Gastroesophageal sphincter (tissue), 4 donors: ENCODE measurements around the gene COPS7A. TPM values are rescaled to one million over a fixed set of nuclear protein-coding genes. Genes with fewer than 3 reads are reported as not detected.

Source experiments
- ATAC-seq: fragments of 150-250 bp; one replicate; pipeline ENCODE4 v1.9.1; 2016; ENCODE audit warnings: mild to moderate bottlenecking, moderate library complexity
- H3K27ac ChIP-seq, 4 donors: fragments of 200-600 bp; sonication (generic) in 3 of 4; 1 replicate in 3 of 4; 2 replicates in 1 of 4; pipeline ENCODE4 v1.5.1; 2016 to 2019
- H3K27me3 ChIP-seq: fragments of 200-600 bp; sonication (generic); one replicate; pipeline ENCODE4 v1.5.1; 2019
- H3K36me3 ChIP-seq, 2 donors: fragments of 200-600 bp; sonication (generic); one replicate each; pipeline ENCODE4 v1.5.1; 2019; ENCODE audit warnings: control low read depth in 1 of 2
- H3K4me1 ChIP-seq, 3 donors: fragments of 200-600 bp; sonication (generic); 1 replicate in 2 of 3; 2 replicates in 1 of 3; pipeline ENCODE4 v1.5.1; 2016 to 2019; ENCODE audit warnings: control low read depth in 2 of 3
- H3K4me3 ChIP-seq, 2 donors: fragments of 200-600 bp; sonication (generic); one replicate each; pipeline ENCODE4 v1.5.1; 2019; ENCODE audit warnings: mild to moderate bottlenecking in 1 of 2, moderate library complexity in 1 of 2
- H3K9me3 ChIP-seq, 3 donors: fragments of 200-600 bp; sonication (generic); one replicate each; pipeline ENCODE4 v1.5.1; 2017 to 2019; ENCODE audit warnings: control low read depth in 2 of 3
- EP300 ChIP-seq: sonication (generic); formaldehyde crosslinking; IDR thresholded peaks from one replicate; pipeline ENCODE4 v1.6.1; 2017; ENCODE audit warnings: antibody characterized with exemption, mild to moderate bottlenecking
- POLR2A ChIP-seq, 2 donors: fragments of 450-650 bp; IDR thresholded peaks; one replicate each; pipeline ENCODE4 v1.6.1; 2017; ENCODE audit warnings: antibody characterized with exemption in 2 of 2, mild to moderate bottlenecking in 2 of 2, moderate library complexity in 1 of 2
- POLR2AphosphoS5 ChIP-seq: sonication (generic); formaldehyde crosslinking; IDR thresholded peaks from one replicate; pipeline ENCODE4 v1.6.1; 2017; ENCODE audit warnings: antibody characterized with exemption
- WGBS, 2 donors: methylation state at CpG; one replicate each; pipeline ENCODE4 v1.1.5; 2018; ENCODE audit warnings: low coverage in 1 of 2; 5-methylcytosine and 5-hydroxymethylcytosine counted together
- small RNA-seq, 4 donors: library from RNA; depleted of rRNA; stranded (forward); fragments of <200 nt; gene quantifications; one replicate each; pipeline ENCODE3, GENCODE V24; 2016
- total RNA-seq, 4 donors: library from RNA; depleted of rRNA; stranded (reverse); fragments of >200 nt; gene quantifications; one replicate each; pipeline ENCODE4 v1.1.0, GENCODE V29; 2016
- TF ChIP-seq, protein P1 (sequence below), 4 experiments: fragments of 200-600 bp in 2 of 4; fragments of 450-650 bp in 2 of 4; sonication (generic) in 1 of 4; IDR thresholded peaks; one replicate each; pipeline ENCODE4 v1.5.1; 2017 to 2019; ENCODE audit warnings: antibody characterized with exemption in 4 of 4, mild to moderate bottlenecking in 2 of 4, moderate library complexity in 2 of 4

COPS7A gene
- total RNA-seq, 4 donors from 2014 or later = 54.4 to 69.5 (median 55.4) TPM

DNA sequence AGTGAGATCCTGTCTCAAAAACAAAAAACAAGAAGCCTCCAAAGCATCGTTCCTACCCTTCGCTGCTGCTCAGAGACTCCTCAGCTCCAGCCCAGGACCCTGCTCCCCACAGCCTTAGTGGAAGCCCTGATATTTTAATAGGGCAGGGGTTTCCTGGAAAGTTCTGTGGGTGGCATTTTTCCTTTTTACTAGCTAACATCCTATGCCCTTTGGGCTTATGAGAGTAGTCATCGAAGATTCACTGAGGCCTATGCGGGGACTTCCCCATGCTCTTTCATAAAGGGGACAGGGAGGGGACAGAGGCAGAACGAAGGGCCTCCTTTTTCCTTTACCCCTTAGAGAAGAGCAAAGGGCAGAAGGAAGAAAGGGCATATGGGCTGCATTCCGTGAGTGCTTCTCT lies 56.7 kb downstream of the COPS7A start:
- ATAC-seq = no peak
- H3K9me3 ChIP-seq = no peaks in the 10 kb centered on the region
- H3K4me3 ChIP-seq = no peak overlapping the region
- H3K27me3 ChIP-seq = no peaks in the 10 kb centered on the region
- peaks cover 0 to 24% (median 6%) of the 10 kb centered on the region in 3 donors for H3K4me1 ChIP-seq
- H3K27ac ChIP-seq = no peak overlapping the region
- WGBS, 2 donors = 60 to 84% methylated on average over 1 to 5 of the region's 6 CpGs
- H3K36me3 ChIP-seq = no peaks in the 10 kb centered on the region
- TF ChIP-seq EP300 (no peak), POLR2A (IDR thresholded peaks at IDR 0.05) (no peak), POLR2AphosphoS5 (no peak)
- TF ChIP-seq, protein P1, sequence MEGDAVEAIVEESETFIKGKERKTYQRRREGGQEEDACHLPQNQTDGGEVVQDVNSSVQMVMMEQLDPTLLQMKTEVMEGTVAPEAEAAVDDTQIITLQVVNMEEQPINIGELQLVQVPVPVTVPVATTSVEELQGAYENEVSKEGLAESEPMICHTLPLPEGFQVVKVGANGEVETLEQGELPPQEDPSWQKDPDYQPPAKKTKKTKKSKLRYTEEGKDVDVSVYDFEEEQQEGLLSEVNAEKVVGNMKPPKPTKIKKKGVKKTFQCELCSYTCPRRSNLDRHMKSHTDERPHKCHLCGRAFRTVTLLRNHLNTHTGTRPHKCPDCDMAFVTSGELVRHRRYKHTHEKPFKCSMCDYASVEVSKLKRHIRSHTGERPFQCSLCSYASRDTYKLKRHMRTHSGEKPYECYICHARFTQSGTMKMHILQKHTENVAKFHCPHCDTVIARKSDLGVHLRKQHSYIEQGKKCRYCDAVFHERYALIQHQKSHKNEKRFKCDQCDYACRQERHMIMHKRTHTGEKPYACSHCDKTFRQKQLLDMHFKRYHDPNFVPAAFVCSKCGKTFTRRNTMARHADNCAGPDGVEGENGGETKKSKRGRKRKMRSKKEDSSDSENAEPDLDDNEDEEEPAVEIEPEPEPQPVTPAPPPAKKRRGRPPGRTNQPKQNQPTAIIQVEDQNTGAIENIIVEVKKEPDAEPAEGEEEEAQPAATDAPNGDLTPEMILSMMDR (IDR thresholded peaks at IDR 0.05) = no peak

Small RNA genes lying within 50 kb of the gene (small RNA-seq; reads per million reads assigned to genes)
- gene RNU6-781P = 0 reads per million in 4 donors

Other genes with a start within 250 kb of the COPS7A start
- 10 to 100 TPM; 51.0 to 99.3 (median 66.0) TPM for gene MRPL51, start 230.8 kb upstream of the COPS7A start, total RNA-seq
- 10 to 100 TPM; 21.2 to 28.0 (median 24.8) TPM for gene NCAPD2, start 229.9 kb upstream of the COPS7A start, total RNA-seq
- 1,000 to 10,000 TPM; 1,868 to 3,239 (median 2,463) TPM for gene GAPDH, start 189.5 kb upstream of the COPS7A start, total RNA-seq
- gene IFFO1, start 168.0 kb upstream of the COPS7A start, total RNA-seq = 10 to 100 TPM; 16.9 to 27.4 (median 22.1) TPM
- 10 to 100 TPM; 22.5 to 49.8 (median 26.8) TPM for gene NOP2, start 155.8 kb upstream of the COPS7A start, total RNA-seq
- gene CHD4, start 116.7 kb upstream of the COPS7A start, total RNA-seq = 100 to 1,000 TPM; 133 to 266 (median 219) TPM
- gene LPAR5, start 88.1 kb upstream of the COPS7A start, total RNA-seq = 1 to 10 TPM in 2 of 4 donors, under 1 TPM in 2; 0.47 to 2.0 (median 1.2) TPM
- 1 to 10 TPM in 2 of 4 donors, under 1 TPM in 1, not detected in 1; 0.81 to 3.2 (median 2.4) TPM for gene ACRBP, start 76.6 kb upstream of the COPS7A start, total RNA-seq
- 10 to 100 TPM; 43.2 to 63.8 (median 54.3) TPM for gene ING4, start 60.9 kb upstream of the COPS7A start, total RNA-seq
- 10 to 100 TPM; 26.1 to 57.5 (median 43.6) TPM for gene ZNF384, start 34.7 kb upstream of the COPS7A start, total RNA-seq
- gene PIANP, start 23.2 kb upstream of the COPS7A start, total RNA-seq = 1 to 10 TPM in 1 of 4 donors, under 1 TPM in 3; 0.46 to 1.2 (median 0.73) TPM
- gene MLF2, start 29.1 kb downstream of the COPS7A start, total RNA-seq = 100 to 1,000 TPM; 140 to 290 (median 216) TPM
- gene PTMS, start 42.3 kb downstream of the COPS7A start, total RNA-seq = 100 to 1,000 TPM; 259 to 516 (median 325) TPM
- 1 to 10 TPM in 3 of 4 donors, under 1 TPM in 1; 0.30 to 3.0 (median 1.9) TPM for gene LAG3, start 48.5 kb downstream of the COPS7A start, total RNA-seq
- gene CD4, start 65.5 kb downstream of the COPS7A start, total RNA-seq = 10 to 100 TPM in 2 of 4 donors, 1 to 10 TPM in 2; 2.6 to 15.2 (median 9.1) TPM
- gene GPR162, start 97.8 kb downstream of the COPS7A start, total RNA-seq = 1 to 10 TPM; 3.7 to 9.7 (median 3.9) TPM
- gene P3H3, start 104.4 kb downstream of the COPS7A start, total RNA-seq = 10 to 100 TPM; 17.3 to 28.3 (median 23.0) TPM
- gene GNB3, start 116.9 kb downstream of the COPS7A start, total RNA-seq = 1 to 10 TPM in 3 of 4 donors, under 1 TPM in 1; 0.45 to 1.8 (median 1.3) TPM
- 1 to 10 TPM; 1.1 to 5.9 (median 1.4) TPM for gene CDCA3, start 127.2 kb downstream of the COPS7A start, total RNA-seq
- gene USP5, start 128.1 kb downstream of the COPS7A start, total RNA-seq = 10 to 100 TPM; 43.4 to 70.9 (median 65.0) TPM
- 100 to 1,000 TPM; 324 to 473 (median 392) TPM for gene TPI1, start 143.5 kb downstream of the COPS7A start, total RNA-seq
- gene SPSB2, start 149.3 kb downstream of the COPS7A start, total RNA-seq = 10 to 100 TPM in 1 of 4 donors, 1 to 10 TPM in 3; 7.4 to 10.7 (median 8.1) TPM
- 10 to 100 TPM in 3 of 4 donors, 1 to 10 TPM in 1; 8.8 to 16.6 (median 13.6) TPM for gene LRRC23, start 180.8 kb downstream of the COPS7A start, total RNA-seq
- gene ENO2, start 190.5 kb downstream of the COPS7A start, total RNA-seq = 10 to 100 TPM; 31.2 to 68.2 (median 43.5) TPM
- gene ATN1, start 203.9 kb downstream of the COPS7A start, total RNA-seq = 100 to 1,000 TPM in 2 of 4 donors, 10 to 100 TPM in 2; 49.0 to 136 (median 95.2) TPM
- not detected for gene RNU7-1, start 219.8 kb downstream of the COPS7A start, total RNA-seq
- 100 to 1,000 TPM; 172 to 521 (median 367) TPM for gene C12orf57, start 220.0 kb downstream of the COPS7A start, total RNA-seq
- 10 to 100 TPM in 1 of 4 donors, 1 to 10 TPM in 3; 2.6 to 15.9 (median 7.5) TPM for gene PTPN6, start 227.3 kb downstream of the COPS7A start, total RNA-seq
- 100 to 1,000 TPM; 170 to 215 (median 187) TPM for gene PHB2, start 246.6 kb downstream of the COPS7A start, total RNA-seq
- 10 to 100 TPM; 17.0 to 27.3 (median 20.1) TPM for gene EMG1, start 246.9 kb downstream of the COPS7A start, total RNA-seq